Stomach (tissue), 9 donors: ENCODE measurements around the gene KCND2. TPM values are rescaled to one million over a fixed set of nuclear protein-coding genes. Genes with fewer than 3 reads are reported as not detected.
A peak's percentile ranks its signal among the peaks of the same experiment; 100 is the strongest.

Experiments
- DNase-seq, 2 donors: peaks; one replicate each; pipeline versions ENCODE4 v3.0.0 to v3.0.0-alpha.2; 2013 to 2019
- H3K27ac ChIP-seq, 5 donors: fragments of 200-600 bp in 4 of 5; sonication (generic) in 4 of 5; one replicate each; pipeline ENCODE4 v1.5.1; 2013 to 2019; ENCODE audit warnings: mild to moderate bottlenecking in 1 of 5, moderate library complexity in 1 of 5
- H3K27me3 ChIP-seq, 3 donors: fragments of 200-600 bp; sonication (generic); one replicate each; pipeline ENCODE4 v1.5.1; 2017 to 2019; ENCODE audit warnings: mixed run types in 1 of 3
- H3K36me3 ChIP-seq, 4 donors: fragments of 200-600 bp; sonication (generic); 1 replicate in 3 of 4; 2 replicates in 1 of 4; pipeline ENCODE4 v1.5.1; 2016 to 2019
- H3K4me1 ChIP-seq, 4 donors: fragments of 200-600 bp; sonication (generic); one replicate each; pipeline ENCODE4 v1.5.1; 2016 to 2019
- H3K4me3 ChIP-seq, 4 donors: fragments of 200-600 bp; sonication (generic) in 3 of 4; one replicate each; pipeline ENCODE4 v1.5.1; 2016 to 2019; ENCODE audit warnings: mild to moderate bottlenecking in 1 of 4
- H3K9me3 ChIP-seq, 4 donors: fragments of 200-600 bp; sonication (generic); one replicate each; pipeline ENCODE4 v1.5.1; 2016 to 2019
- CTCF ChIP-seq, 7 experiments: fragments of 450-650 bp in 4 of 7; fragments of 200-600 bp in 3 of 7; sonication (generic) in 3 of 7; IDR thresholded peaks; one replicate each; pipeline ENCODE4 v1.5.1; 2016 to 2019; ENCODE audit warnings: antibody characterized with exemption in 7 of 7, control low read depth in 2 of 7, mild to moderate bottlenecking in 1 of 7
- EP300 ChIP-seq: sonication (generic); formaldehyde crosslinking; IDR thresholded peaks from one replicate; pipeline ENCODE4 v1.6.1; 2017; ENCODE audit warnings: antibody characterized with exemption
- POLR2A ChIP-seq, 4 donors: fragments of 450-650 bp; IDR thresholded peaks; one replicate each; pipeline ENCODE4 v1.6.1; 2016; ENCODE audit warnings: antibody characterized with exemption in 4 of 4, control low read depth in 2 of 4, mild to moderate bottlenecking in 1 of 4, moderate library complexity in 1 of 4
- POLR2AphosphoS5 ChIP-seq, 3 donors: sonication (generic); formaldehyde crosslinking; IDR thresholded peaks; one replicate each; pipeline ENCODE4 v1.6.1; 2016; ENCODE audit warnings: antibody characterized with exemption in 3 of 3
- WGBS, 5 donors: extraction: QIAGEN DNeasy Blood & Tissue Kit in 3 of 5; methylation state at CpG; one replicate each; pipeline versions ENCODE4 v1.1.5 to v1.1.7; 2013 to 2018; 5-methylcytosine and 5-hydroxymethylcytosine counted together
- intact Hi-C: fragments of 100-400 bp; cut with DNase I; formaldehyde crosslinking; loops from one replicate; pipeline ENCODE4 v1.15.1; 2023; ENCODE audit warnings: low total_unique reads
- polyA plus RNA-seq, 3 donors: library from polyadenylated mRNA; stranded (reverse); fragments of 200-250 nt; gene quantifications; one replicate each; pipeline ENCODE4 v1.2.3, GENCODE V29; 2013
- total RNA-seq, 5 donors: library from RNA; depleted of rRNA; stranded (reverse); fragments of >200 nt; gene quantifications; one replicate each; pipeline versions ENCODE4 v1.1.0 to v1.2.3, GENCODE V29; 2014 to 2016
- donor health status: healthy with polysubstance abuse.
- donor health status: Bipolar disorder and iron deficiency.
- donor health status: healthy.

KCND2 gene
- total and polyA plus RNA-seq, 8 donors, result 0.06 to 1.3 (median 0.31) TPM; not detected in 5

DNA sequence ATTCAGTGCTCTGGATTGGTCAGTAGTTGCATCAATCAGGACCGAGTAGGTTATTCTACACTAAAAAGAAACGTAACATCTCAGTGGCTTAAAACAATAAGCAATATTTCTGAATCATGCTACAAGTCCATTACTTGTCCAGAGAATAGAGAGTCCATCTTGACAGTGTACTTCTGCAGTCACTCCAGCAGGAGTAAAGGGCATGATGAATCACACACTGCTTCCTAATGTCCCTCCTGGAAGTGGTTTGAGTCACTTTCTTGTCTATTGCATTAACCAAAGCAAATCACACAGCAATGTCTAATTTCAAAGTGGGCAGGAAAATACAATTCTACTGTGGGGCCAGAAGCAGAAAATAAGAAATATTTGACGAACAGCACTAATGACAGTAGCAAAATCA, 460.2 kb downstream of the KCND2 start:
- H3K4me1 ChIP-seq, result no peaks in the 10 kb centered on the region
- TF ChIP-seq POLR2A (IDR thresholded peaks at IDR 0.05), result no peak
- no peak for TF ChIP-seq POLR2AphosphoS5 (IDR thresholded peaks at IDR 0.05)
- TF ChIP-seq CTCF (IDR thresholded peaks at IDR 0.05), result no peak
- TF ChIP-seq EP300, result no peak
- H3K9me3 ChIP-seq, result no peaks in the 10 kb centered on the region
- H3K36me3 ChIP-seq, result no peaks in the 10 kb centered on the region
- H3K27me3 ChIP-seq, result no peaks in the 10 kb centered on the region
- intact Hi-C loops, result no loop called here
- no peak overlapping the region for H3K27ac ChIP-seq
- H3K4me3 ChIP-seq, result no peak overlapping the region
- WGBS, 5 donors, result 88 to 92% (median 91%) methylated on average over 3 of the region's 3 CpGs
- DNase-seq, result no peak

DNA sequence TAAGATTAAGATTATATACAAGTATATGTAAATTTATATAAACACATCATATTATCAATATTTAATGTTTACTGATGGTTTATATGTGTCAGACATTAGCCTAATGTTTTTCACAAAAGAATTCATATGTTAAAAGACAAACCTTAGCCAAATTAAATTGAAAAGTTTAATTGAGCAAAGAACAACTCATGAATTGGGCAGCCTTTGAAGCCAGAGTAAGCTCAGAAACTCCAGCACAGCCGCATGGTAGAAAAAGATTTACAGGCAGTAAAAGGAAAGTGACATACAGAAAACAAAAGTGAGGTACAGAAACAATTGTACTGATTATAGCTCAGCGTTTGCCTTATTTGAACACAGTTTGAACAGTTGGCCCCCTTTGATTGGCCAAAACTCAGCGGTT, 460.9 kb downstream of the KCND2 start:
- Histone ChIP-seq H3K36me3 (no peaks in the 10 kb centered on the region), H3K27me3 (no peaks in the 10 kb centered on the region), H3K27ac (no peak overlapping the region), H3K4me1 (no peaks in the 10 kb centered on the region), H3K4me3 (no peak overlapping the region), H3K9me3 (no peaks in the 10 kb centered on the region)
- intact Hi-C loops, result no loop called here
- TF ChIP-seq CTCF (IDR thresholded peaks at IDR 0.05), result no peak
- no peak for TF ChIP-seq POLR2A (IDR thresholded peaks at IDR 0.05)
- no peak for TF ChIP-seq EP300
- DNase-seq, result no peak
- WGBS, 5 donors, result 74 to 80% (median 77%) methylated on average over 3 of the region's 3 CpGs

- H3K27me3 ChIP-seq, result no peaks in the 10 kb centered on the region
- 4 to 14% (median 7%) methylated on average over 2 of the region's 2 CpGs for WGBS, 5 donors
- H3K27ac ChIP-seq, result no peak overlapping the region
- H3K4me3 ChIP-seq, result no peak overlapping the region
- no peaks in the 10 kb centered on the region for H3K9me3 ChIP-seq
- H3K36me3 ChIP-seq, result no peaks in the 10 kb centered on the region
- peak in 1 of 2 donors; percentile 35 for DNase-seq
- intact Hi-C loops, result no loop called here
- TF ChIP-seq EP300 (no peak), CTCF (IDR thresholded peaks at IDR 0.05) (no peak), POLR2A (IDR thresholded peaks at IDR 0.05) (no peak), POLR2AphosphoS5 (IDR thresholded peaks at IDR 0.05) (no peak)
- H3K4me1 ChIP-seq, result peaks cover 0 to 5% (median 0%) of the 10 kb centered on the region in 4 donors
These were observed 462.8 kb downstream of the KCND2 start for GRCh38 chr7:120735791-120736190.

GRCh38 chr7:120738816-120739215, 465.8 kb downstream of the KCND2 start:
- TF ChIP-seq EP300, result no peak
- no peak for TF ChIP-seq POLR2A (IDR thresholded peaks at IDR 0.05)
- no peak for TF ChIP-seq POLR2AphosphoS5 (IDR thresholded peaks at IDR 0.05)
- no peak for TF ChIP-seq CTCF (IDR thresholded peaks at IDR 0.05)
- Histone ChIP-seq H3K36me3 (no peaks in the 10 kb centered on the region), H3K27ac (no peak overlapping the region), H3K9me3 (no peaks in the 10 kb centered on the region), H3K27me3 (no peaks in the 10 kb centered on the region), H3K4me1 (peaks cover 0 to 7% (median 0%) of the 10 kb centered on the region in 4 donors), H3K4me3 (no peak overlapping the region)
- intact Hi-C loops, result no loop called here
- DNase-seq, result no peak
- 79 to 86% (median 83%) methylated on average over 3 of the region's 3 CpGs for WGBS, 5 donors
